GM19468 (cell line): Measurements from ENCODE around the gene ZNF598.

ENCODE experiments used
- ATAC-seq: cut with Tn5 transposase; IDR thresholded peaks from one replicate; pipeline ENCODE4 v1.9.1; 2021; ENCODE audit warnings: mild to moderate bottlenecking, moderate library complexity, moderate number of reproducible peaks; ENCODE audit not compliant: unreplicated experiment; ENCODE audit errors: extremely low read depth

ZNF598 gene

DNA sequence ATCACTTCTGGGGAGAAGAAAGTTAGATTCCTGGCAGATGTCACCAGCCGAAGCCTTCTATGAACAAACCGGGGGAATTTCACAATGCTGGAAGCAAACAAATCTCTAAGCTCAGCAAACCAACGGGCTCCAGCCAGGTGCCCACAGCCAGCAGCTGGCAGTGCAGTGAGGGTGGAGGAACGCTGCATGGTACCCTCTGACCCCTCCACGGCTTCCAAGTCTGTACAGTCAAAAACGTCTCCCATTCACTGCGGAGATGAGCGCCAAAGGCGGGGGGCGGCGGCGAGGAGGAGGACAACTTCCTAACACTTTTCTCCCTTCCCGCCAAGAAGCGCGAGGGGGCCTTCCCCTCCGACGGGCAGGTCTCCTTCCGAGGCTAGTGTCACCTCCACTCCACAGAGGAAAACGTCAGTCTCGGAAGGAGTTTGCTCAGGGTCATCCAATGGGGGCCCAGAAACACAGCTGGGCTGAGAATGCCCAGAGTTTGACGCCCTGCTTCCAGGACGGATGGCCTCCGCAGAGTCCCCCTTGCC lies 924 bp downstream of the ZNF598 start:
- ATAC-seq, result no peak

DNA sequence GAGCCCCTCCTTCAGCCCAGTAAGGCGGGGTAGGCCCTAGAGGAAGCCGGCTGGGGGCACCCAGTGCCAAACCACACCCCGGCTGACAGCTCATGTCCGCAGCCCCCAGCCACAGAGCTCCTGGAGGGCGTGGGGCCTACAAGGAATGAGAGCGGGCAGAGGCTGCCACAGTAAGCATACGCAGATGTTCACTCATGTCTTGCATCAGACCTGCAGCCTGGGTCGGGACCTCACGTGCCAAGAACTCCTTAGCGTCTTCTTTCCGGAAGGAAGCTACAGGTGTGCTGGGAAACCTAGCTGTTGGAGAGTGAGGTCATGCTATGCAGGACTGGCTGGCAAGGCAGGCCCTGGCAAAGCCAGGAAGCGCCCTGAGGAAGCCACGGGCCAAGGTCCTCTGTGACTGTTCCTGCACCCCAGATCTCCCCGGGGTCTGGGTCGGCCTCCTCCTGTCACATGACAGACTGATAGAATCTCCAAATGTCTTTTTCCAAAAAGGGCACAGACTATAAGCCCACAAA lies 1.6 kb downstream of the ZNF598 start:
- no peak for ATAC-seq

DNA sequence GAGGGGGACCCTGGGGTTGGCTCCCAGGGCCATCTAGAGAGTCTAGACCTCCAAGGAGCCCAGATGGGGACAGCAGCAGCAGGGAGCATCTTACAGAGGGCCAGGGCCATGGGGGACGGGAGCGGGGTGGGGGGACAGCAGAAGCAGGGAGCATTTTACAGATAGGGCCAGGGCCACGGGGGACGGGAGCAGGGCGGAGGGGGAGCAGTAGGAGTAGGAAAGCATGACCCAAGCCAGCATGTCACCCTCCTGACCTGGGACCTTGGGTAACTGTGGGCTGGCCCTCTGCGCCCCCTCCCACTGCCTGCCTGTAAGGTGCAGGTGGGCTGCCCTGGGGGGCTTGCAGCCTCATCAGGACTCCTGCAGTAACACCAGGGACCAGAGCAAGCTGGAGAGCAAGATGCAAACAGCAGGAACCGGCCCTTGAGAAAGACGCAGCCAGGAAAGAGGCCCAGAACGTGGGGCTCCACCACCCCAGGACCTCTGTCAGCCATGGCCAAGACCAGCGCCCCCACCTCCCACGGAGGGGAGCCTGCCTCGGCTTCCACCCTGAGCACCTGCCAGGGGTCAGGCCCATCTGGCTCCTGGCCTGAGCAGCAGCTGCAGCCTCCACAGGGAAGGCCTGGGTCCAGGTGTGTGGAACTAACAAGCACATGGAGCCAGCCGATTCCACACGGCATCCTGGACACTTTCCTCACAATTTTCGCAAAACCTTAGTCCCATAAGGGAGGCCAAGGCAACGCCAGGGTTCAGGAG lies 2.4 kb downstream of the ZNF598 start:
- ATAC-seq, result no peak

DNA sequence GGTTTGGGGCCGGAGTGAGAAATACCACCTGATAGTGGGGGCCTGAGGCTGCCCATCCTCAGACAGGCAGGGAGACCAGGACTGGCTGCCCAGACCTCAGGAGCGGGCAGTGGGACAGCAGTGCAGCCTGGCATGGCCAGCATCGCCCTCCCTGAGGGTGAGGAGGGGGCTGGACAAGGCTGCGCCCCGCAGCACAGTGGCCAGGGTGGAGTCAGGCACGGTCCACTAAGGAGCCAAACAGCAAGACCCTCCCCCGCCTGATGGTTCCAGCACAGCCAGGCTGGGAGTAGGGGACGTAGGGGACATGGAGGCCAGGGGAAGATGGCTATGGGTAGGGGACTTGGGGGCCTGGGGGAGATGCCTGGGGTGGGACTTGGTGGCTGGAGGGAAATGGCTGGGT lies 3.3 kb downstream of the ZNF598 start:
- no peak for ATAC-seq

DNA sequence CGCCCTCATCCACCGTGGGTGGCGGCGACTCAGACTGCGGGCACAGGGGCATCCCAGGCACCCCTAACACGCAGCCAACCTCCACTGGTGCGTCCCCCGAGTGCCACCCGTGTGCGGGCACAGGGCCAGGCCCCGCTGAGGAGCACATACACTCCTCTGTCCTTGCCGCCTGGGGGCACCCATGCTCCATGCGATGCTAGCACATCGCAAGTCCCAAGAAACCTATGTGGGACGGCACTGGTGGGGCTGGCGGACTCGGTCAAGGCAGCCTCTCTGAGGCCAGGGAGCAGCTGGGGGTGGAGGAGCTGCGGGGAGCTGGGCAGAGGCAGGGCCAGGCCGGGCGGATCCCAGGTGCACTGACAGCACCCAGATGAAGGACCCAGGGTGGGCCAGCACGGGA lies 4.0 kb downstream of the ZNF598 start:
- no peak for ATAC-seq

DNA sequence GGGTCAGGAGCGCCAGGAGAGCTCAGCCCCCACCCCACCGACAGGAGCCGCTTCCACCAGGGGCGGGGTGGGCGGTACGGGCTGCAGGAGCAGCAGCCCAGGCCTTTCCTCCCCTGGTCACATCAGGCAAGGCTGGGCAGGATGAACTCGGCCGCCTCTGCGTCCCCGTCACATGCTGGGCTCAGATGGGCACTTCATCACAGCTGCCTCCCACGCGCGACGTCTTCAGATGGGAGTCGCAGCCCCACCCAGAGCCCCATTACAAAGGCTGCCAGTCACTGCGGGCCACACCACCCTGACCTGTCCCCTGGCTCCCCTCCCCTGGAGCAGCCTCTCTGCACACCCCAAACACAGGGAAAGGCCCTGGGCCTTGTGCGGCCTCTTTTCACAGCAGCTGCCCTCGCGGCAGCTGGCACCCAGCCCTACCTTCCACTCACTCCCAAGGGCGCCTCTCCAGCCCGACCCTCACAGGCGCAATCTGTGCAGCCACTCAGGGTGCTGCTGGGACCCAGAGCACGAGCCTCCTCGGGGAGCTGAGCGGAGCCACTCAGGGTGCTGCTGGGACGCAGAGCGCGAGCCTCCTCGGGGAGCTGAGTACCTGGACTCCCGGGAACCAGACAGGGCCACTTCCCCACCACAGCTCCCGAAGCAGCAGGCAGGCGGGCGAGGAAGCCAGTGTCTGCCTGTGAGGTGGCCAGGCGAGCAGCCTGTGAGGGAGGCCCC lies 4.7 kb downstream of the ZNF598 start:
- no peak for ATAC-seq

DNA sequence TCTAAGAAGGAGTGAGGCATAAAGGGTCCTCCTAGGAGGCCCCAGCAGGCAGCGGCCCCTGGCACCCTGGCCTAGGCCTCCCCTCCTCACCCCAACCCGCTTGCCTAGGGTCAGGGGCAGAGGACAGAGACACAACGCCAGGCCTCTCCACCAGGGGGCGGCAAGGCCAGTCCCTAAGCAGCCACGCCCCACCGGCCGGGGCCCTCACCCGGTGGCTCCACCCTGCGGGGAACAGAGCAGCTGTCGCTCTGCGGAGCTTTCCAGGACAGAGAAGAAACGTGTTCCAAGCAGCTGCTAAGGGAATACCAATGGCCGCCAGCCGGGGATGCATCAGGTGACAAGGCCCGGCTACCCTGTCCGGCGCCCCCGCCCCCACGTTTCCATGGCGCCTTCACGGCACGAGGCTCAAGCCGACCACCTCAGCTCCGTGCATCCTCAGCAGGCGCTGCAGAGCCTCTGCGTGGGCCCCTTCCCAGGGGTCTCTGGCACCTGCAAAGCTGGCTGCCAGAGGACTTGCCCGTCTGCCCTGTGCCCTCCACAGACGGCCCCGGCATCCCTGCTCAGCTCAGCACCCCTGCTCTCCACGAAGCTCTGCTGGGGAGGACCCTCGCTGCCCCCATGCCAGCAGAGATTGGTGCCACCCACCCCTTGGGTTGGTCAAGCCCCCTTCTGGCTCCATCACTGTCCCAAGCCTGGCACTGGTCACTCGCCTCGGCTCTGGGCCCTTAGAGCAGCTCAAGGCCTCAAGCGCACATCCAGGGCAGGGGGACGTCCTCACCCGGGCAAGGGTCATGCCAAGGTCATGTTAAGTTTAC lies 5.6 kb downstream of the ZNF598 start:
- ATAC-seq, result peak; percentile 39

DNA sequence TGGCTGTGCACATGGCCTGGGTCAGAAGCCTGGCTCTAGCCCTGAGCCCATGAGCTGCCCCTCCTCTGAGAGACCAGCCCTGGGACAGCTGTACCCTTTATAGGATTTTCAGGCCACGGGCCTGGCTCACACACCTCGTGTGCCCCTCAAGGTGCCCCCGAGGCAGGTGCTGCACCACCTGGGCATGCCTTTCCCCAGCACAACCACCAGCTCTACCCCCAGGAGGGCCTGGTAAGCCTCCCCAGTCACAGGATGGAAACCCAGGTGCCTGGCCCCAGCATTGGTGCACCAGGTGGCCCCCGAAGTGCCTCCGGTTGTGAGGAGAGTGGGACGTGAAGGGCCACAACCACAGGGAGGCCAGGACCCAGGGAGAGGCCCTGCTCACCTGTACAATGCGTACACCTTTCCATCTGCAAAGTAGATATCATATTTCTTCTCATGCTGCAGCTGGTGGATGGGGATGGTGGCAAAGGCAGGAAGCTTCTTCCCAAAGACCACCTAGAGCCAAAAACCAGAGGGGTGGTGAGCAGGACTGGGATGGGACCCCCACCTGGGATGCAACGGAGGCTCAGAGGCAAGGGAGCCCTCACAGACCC lies 6.3 kb downstream of the ZNF598 start:
- ATAC-seq, result no peak

GRCh38 chr16:2002406-2003230 lies 7.0 kb downstream of the ZNF598 start:
- no peak for ATAC-seq

GRCh38 chr16:2001456-2002355 lies 7.9 kb downstream of the ZNF598 start:
- no peak for ATAC-seq

GRCh38 chr16:2001035-2001434 lies 8.6 kb downstream of the ZNF598 start:
- no peak for ATAC-seq

DNA sequence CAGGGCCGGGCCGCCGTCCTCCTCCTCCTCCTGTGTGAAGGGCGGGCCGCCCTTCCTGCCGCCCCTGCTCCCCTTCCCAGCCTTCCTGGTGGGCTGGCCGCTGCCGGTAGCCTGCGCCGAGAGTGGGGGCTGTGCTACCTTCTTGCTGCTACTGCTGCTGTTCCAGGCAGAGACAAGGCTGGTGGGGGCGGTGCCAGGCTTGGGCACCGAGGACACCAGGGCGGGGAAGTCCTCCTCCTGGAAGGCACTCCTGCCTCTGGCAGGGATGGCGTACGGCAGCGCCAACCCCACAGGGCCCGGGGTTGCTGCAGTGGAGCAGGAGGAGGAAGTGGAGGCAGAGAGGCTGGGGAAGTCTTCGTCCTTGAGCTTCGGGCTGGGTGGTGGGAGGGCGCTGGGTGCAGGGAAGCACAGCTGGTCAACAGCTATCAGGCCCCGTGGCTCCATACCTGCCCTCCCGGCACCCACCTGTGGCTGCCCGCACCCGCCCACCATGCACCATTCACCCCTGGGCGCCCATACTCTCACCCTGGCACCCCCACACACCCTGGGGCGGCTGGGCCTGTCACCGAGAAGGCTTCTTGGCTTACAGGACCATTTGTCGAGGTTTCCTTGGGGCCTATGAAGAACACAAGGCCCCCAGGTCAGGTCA lies 9.6 kb downstream of the ZNF598 start:
- ATAC-seq, result no peak

- no peak for ATAC-seq
These were observed 10.5 kb downstream of the ZNF598 start for GRCh38 chr16:1998852-1999801.

GRCh38 chr16:1998360-1998835 lies 11.2 kb downstream of the ZNF598 start:
- no peak for ATAC-seq

GRCh38 chr16:1997494-1998359 lies 11.9 kb downstream of the ZNF598 start:
- ATAC-seq, result no peak

GRCh38 chr16:1993731-1994131 lies 15.9 kb downstream of the ZNF598 start:
- no peak for ATAC-seq
